CD4-positive, alpha-beta T cell treated with Interleukin-4 for 1 hour (primary cell): ENCODE results near the gene RHBG.

Experiments
- DNase-seq, 2 donors: peaks; one replicate each; pipeline ENCODE4 v3.0.0-alpha.2; 2020 to 2022

RHBG gene

GRCh38 chr1:156428746-156429288 is 59.8 kb downstream of the RHBG start:
- DNase-seq = no peak

GRCh38 chr1:156429313-156430060 is 60.5 kb downstream of the RHBG start:
- no peak for DNase-seq

GRCh38 chr1:156430303-156430702 is 61.3 kb downstream of the RHBG start:
- DNase-seq = no peak

- DNase-seq = no peak
These were observed 61.9 kb downstream of the RHBG start for GRCh38 chr1:156430866-156431265.

- no peak for DNase-seq
These were observed 62.4 kb downstream of the RHBG start for GRCh38 chr1:156431366-156431765.

GRCh38 chr1:156431769-156432668 is 63.0 kb downstream of the RHBG start:
- DNase-seq = no peak

- DNase-seq = no peak
These were observed 63.6 kb downstream of the RHBG start for GRCh38 chr1:156432669-156433018.

GRCh38 chr1:156433032-156433431 is 64.0 kb downstream of the RHBG start:
- DNase-seq = no peak

- DNase-seq = no peak
These were observed 64.6 kb downstream of the RHBG start for GRCh38 chr1:156433602-156434001.
